ENCODE data around the gene SV2C.
A peak's percentile ranks its signal among the peaks of the same experiment; 100 is the strongest.

SV2C gene

DNA sequence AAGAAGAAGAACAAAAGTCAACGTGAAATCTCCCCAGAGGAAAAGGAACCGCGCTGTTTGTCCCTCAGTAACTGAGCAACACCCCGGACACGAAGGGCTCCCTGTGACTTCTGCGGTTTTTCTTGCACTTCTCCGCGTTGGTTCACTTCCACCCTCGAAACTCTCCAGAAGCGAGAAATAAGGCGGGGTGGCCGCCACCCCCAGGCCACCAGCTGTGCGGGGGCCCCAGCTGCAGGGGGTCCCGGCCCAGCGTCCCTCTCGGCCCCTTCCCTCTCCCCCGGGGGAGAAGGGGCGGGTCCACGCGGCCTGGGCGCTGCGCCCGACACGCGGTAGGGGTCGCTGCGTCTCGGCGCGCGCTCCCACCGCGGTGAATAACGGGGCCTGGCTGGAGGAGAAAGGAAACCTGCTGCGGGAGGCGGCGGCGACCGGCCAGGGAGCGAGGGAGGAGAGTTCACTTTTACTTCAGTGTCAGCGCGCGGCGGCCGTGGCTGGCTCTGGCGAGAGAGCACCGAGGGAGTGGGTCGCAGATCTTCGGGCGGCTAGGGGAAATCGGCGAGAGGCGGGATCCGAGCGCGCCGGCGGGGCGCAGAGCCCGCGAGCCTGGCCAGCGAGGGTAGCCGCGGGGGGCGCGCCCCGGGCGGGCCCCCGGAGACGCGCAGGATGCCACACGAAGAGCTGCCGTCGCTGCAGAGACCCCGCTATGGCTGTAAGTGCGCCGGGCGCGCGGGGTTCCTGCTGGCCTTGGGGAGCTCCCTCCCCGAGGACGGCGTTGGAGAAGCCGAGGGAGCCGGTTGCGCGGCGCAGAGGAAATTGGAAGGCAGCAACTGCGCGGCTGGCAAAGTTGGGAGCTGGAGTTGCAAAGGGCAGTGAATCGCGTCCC, 319.9 kb downstream of the SV2C start, which contains the start of gene IQGAP2:
TSS of gene IQGAP2 (plus strand) at position 400 of the 880 bp plus-strand sequence. CDS start at position 661, 261 bp downstream.
- ATAC-seq: peak; percentile 94
- 0 out of 2 replicates have a peak, but pooled peaks have one; percentile 11 for TF ChIP-seq GLIS3 (CRISPR knock-in tag; IDR thresholded peaks at IDR 0.05)
- TF ChIP-seq, protein P1, sequence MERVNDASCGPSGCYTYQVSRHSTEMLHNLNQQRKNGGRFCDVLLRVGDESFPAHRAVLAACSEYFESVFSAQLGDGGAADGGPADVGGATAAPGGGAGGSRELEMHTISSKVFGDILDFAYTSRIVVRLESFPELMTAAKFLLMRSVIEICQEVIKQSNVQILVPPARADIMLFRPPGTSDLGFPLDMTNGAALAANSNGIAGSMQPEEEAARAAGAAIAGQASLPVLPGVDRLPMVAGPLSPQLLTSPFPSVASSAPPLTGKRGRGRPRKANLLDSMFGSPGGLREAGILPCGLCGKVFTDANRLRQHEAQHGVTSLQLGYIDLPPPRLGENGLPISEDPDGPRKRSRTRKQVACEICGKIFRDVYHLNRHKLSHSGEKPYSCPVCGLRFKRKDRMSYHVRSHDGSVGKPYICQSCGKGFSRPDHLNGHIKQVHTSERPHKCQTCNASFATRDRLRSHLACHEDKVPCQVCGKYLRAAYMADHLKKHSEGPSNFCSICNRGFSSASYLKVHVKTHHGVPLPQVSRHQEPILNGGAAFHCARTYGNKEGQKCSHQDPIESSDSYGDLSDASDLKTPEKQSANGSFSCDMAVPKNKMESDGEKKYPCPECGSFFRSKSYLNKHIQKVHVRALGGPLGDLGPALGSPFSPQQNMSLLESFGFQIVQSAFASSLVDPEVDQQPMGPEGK (CRISPR knock-in tag; IDR thresholded peaks at IDR 0.05; ENCODE audit: borderline replicate concordance): peak; percentile 74; the same call in 1 of the 2 replicates
- no peak for TF ChIP-seq BACH2 (CRISPR knock-in tag; IDR thresholded peaks at IDR 0.05; ENCODE audit: borderline replicate concordance)

Data from SK-N-SH treated with all-trans-retinoic acid at 6 μM for 48 hours (cell line).